H9 (cell line): Measurements from ENCODE around the gene C1QA. TPM values are rescaled to one million over a fixed set of nuclear protein-coding genes. Genes with fewer than 3 reads are reported as not detected.
A peak's percentile ranks its signal among the peaks of the same experiment; 100 is the strongest.

ENCODE experiments used
- DNase-seq: peaks from one replicate; pipeline ENCODE4 v3.0.0-alpha.2; 2017
- H2AFZ ChIP-seq: one replicate; pipeline ENCODE4 v1.6.1; 2013; ENCODE audit warnings: mild to moderate bottlenecking, low read length, control low read depth, moderate library complexity
- H2AK5ac ChIP-seq: 2 replicates; pipeline ENCODE4 v1.6.1; 2013; ENCODE audit warnings: low read length, control low read depth, mixed read lengths; ENCODE audit not compliant: insufficient read length
- H2BK120ac ChIP-seq: one replicate; pipeline ENCODE4 v1.6.1; 2013; ENCODE audit warnings: low read depth, mild to moderate bottlenecking, low read length, control low read depth, inconsistent platforms; ENCODE audit not compliant: poor library complexity, severe bottlenecking
- H2BK12ac ChIP-seq: 2 replicates; pipeline ENCODE4 v1.6.1; 2013; ENCODE audit warnings: low read length, control low read depth, mixed read lengths, low read depth; ENCODE audit not compliant: insufficient read length
- H2BK15ac ChIP-seq: 2 replicates; pipeline ENCODE4 v1.6.1; 2013; ENCODE audit warnings: low read depth, low read length, control low read depth
- H2BK20ac ChIP-seq: one replicate; pipeline ENCODE4 v1.6.1; 2013; ENCODE audit warnings: low read depth, mild to moderate bottlenecking, low read length, control low read depth, inconsistent platforms; ENCODE audit not compliant: poor library complexity, severe bottlenecking
- H2BK5ac ChIP-seq: 2 replicates; pipeline ENCODE4 v1.6.1; 2013; ENCODE audit warnings: low read length, control low read depth, mixed read lengths; ENCODE audit not compliant: insufficient read length
- H3K14ac ChIP-seq: 2 replicates; pipeline ENCODE4 v1.6.1; 2013; ENCODE audit warnings: low read length, control low read depth; ENCODE audit not compliant: insufficient read depth
- H3K18ac ChIP-seq: 2 replicates; pipeline ENCODE4 v1.6.1; 2013; ENCODE audit warnings: low read depth, mild to moderate bottlenecking, mixed read lengths, low read length, control low read depth; ENCODE audit not compliant: insufficient read length
- H3K23ac ChIP-seq: 2 replicates; pipeline ENCODE4 v1.6.1; 2013; ENCODE audit warnings: low read length, control low read depth, mixed read lengths, low read depth; ENCODE audit not compliant: insufficient read length
- H3K23me2 ChIP-seq: 2 replicates; pipeline ENCODE4 v1.6.1; 2013; ENCODE audit warnings: low read depth, mild to moderate bottlenecking, mixed read lengths, low read length, control low read depth; ENCODE audit not compliant: insufficient read length, poor library complexity, severe bottlenecking
- H3K27ac ChIP-seq: 2 replicates; pipeline ENCODE4 v1.5.1; 2013; ENCODE audit warnings: low read length, control low read depth, mixed read lengths, low read depth; ENCODE audit not compliant: insufficient read length
- H3K27me3 ChIP-seq: 2 replicates; pipeline ENCODE4 v1.6.1; 2013; ENCODE audit warnings: low read length, control low read depth, inconsistent platforms; ENCODE audit not compliant: insufficient read depth
- H3K4ac ChIP-seq: 2 replicates; pipeline ENCODE4 v1.6.1; 2013; ENCODE audit warnings: low read depth, mild to moderate bottlenecking, control low read depth, inconsistent platforms, low read length, moderate library complexity
- H3K4me1 ChIP-seq: 2 replicates; pipeline ENCODE4 v1.6.1; 2013; ENCODE audit warnings: low read length, control low read depth, inconsistent platforms; ENCODE audit not compliant: insufficient read depth
- H3K4me2 ChIP-seq: 2 replicates; pipeline ENCODE4 v1.6.1; 2013; ENCODE audit warnings: low read length, control low read depth, mixed read lengths; ENCODE audit not compliant: insufficient read length, insufficient read depth
- H3K56ac ChIP-seq: 2 replicates; pipeline ENCODE4 v1.6.1; 2013; ENCODE audit warnings: low read depth, mild to moderate bottlenecking, mixed read lengths, low read length, control low read depth; ENCODE audit not compliant: insufficient read length
- H3K79me1 ChIP-seq: 2 replicates; pipeline ENCODE4 v1.6.1; 2013; ENCODE audit warnings: low read depth, mild to moderate bottlenecking, moderate library complexity, low read length, control low read depth, inconsistent platforms; ENCODE audit not compliant: insufficient read depth, poor library complexity, severe bottlenecking
- H3K79me2 ChIP-seq: 2 replicates; pipeline ENCODE4 v1.6.1; 2013; ENCODE audit warnings: low read length, control low read depth, inconsistent platforms; ENCODE audit not compliant: insufficient read depth
- H3K9ac ChIP-seq: 2 replicates; pipeline ENCODE4 v1.6.1; 2013; ENCODE audit warnings: low read length, control low read depth, mixed read lengths; ENCODE audit not compliant: insufficient read length; ENCODE audit errors: extremely low read depth
- H3K9me3 ChIP-seq: one replicate; pipeline ENCODE4 v1.6.1; 2013; ENCODE audit warnings: low read depth, low read length, inconsistent platforms; ENCODE audit not compliant: control insufficient read depth
- H3T11ph ChIP-seq: one replicate; pipeline ENCODE4 v1.6.1; 2013; ENCODE audit warnings: mild to moderate bottlenecking, low read length, control low read depth, inconsistent platforms
- H4K20me1 ChIP-seq: one replicate; pipeline ENCODE4 v1.6.1; 2013; ENCODE audit not compliant: control insufficient read depth, insufficient read length, insufficient read depth
- H4K5ac ChIP-seq: 2 replicates; pipeline ENCODE4 v1.6.1; 2013; ENCODE audit warnings: low read depth, mild to moderate bottlenecking, mixed read lengths, low read length, control low read depth; ENCODE audit not compliant: insufficient read length
- H4K8ac ChIP-seq: replicated peaks from 2 replicates; pipeline ENCODE4 v1.6.1; 2013; ENCODE audit warnings: low read length, control low read depth, mixed read lengths, low read depth; ENCODE audit not compliant: insufficient read length
- H4K91ac ChIP-seq: 2 replicates; pipeline ENCODE4 v1.6.1; 2013; ENCODE audit warnings: low read depth, mild to moderate bottlenecking, moderate library complexity, mixed read lengths, low read length, control low read depth; ENCODE audit not compliant: insufficient read length
- H3K27ac Mint-ChIP-seq, 3 experiments: 2 replicates in 2 of 3; 3 replicates in 1 of 3; pipeline ENCODE4 v1.8.0; 2020 to 2021; ENCODE audit warnings: mixed read lengths in 3 of 3, mild to moderate bottlenecking in 1 of 3, moderate library complexity in 1 of 3
- H3K27me3 Mint-ChIP-seq: 2 replicates; pipeline ENCODE4 v1.8.0; 2021; ENCODE audit warnings: low read depth, mild to moderate bottlenecking, moderate library complexity, mixed read lengths
- H3K36me3 Mint-ChIP-seq, 3 experiments: 2 replicates in 2 of 3; 3 replicates in 1 of 3; pipeline ENCODE4 v1.8.0; 2020 to 2021; ENCODE audit warnings: low read depth in 3 of 3, mixed read lengths in 3 of 3; ENCODE audit not compliant: insufficient read depth in 1 of 3
- H3K4me1 Mint-ChIP-seq, 2 experiments: 2 replicates each; pipeline ENCODE4 v1.8.0; 2020; ENCODE audit warnings: mixed read lengths in 2 of 2
- H3K4me3 Mint-ChIP-seq, 2 experiments: 2 replicates in 1 of 2; 3 replicates in 1 of 2; pipeline ENCODE4 v1.8.0; 2020 to 2021; ENCODE audit warnings: mild to moderate bottlenecking in 2 of 2, mixed read lengths in 2 of 2, moderate library complexity in 1 of 2
- H3K9me3 Mint-ChIP-seq, 2 experiments: 2 replicates in 1 of 2; 3 replicates in 1 of 2; pipeline ENCODE4 v1.8.0; 2020; ENCODE audit warnings: mild to moderate bottlenecking in 2 of 2, mixed read lengths in 2 of 2, moderate library complexity in 1 of 2
- CTCF ChIP-seq: fragments of 200-600 bp; sonication (generic); conservative IDR thresholded peaks from 3 replicates; pipeline ENCODE4 v1.8.0; 2021; ENCODE audit warnings: antibody characterized with exemption, mild to moderate bottlenecking
- WGBS: extraction: QIAGEN DNeasy Blood & Tissue Kit; methylation state at CpG from one replicate; pipeline ENCODE4 v1.1.7; 2013; ENCODE audit warnings: missing lambda C conversion rate, low lambda C conversion rate, mixed read lengths; ENCODE audit not compliant: insufficient read length; ENCODE audit errors: extremely low coverage; 5-methylcytosine and 5-hydroxymethylcytosine counted together
- total RNA-seq: library from RNA; stranded (reverse); gene quantifications from 2 replicates; pipeline ENCODE4 v1.2.1, GENCODE V29; 2021

C1QA gene
- total RNA-seq, 1 experiment from 2014 or later = not detected

GRCh38 chr1:22612671-22613571 lies 23.5 kb upstream of the C1QA start:
- Histone ChIP-seq H3K23me2 (no peaks in the 10 kb centered on the region), H3K79me1 (no peaks in the 10 kb centered on the region), H3K18ac (no peak overlapping the region), H3K56ac (no peak overlapping the region), H3K23ac (no peak overlapping the region), H3T11ph (no peak overlapping the region), H2BK120ac (no peak overlapping the region), H3K79me2 (no peaks in the 10 kb centered on the region), H2BK5ac (no peak overlapping the region), H3K4ac (no peak overlapping the region), H2BK12ac (no peak overlapping the region), H4K20me1 (no peaks in the 10 kb centered on the region), H3K27ac (no peak overlapping the region), H4K91ac (no peak overlapping the region), H3K9ac (no peak overlapping the region), H3K27me3 (no peaks in the 10 kb centered on the region), H2BK15ac (no peak overlapping the region), H4K8ac (no peak overlapping the region), H2BK20ac (no peak overlapping the region), H3K4me1 (no peaks in the 10 kb centered on the region), H3K4me2 (no peak overlapping the region), H3K14ac (no peak overlapping the region; the same call in 1 of the 2 replicates), H2AK5ac (no peak overlapping the region), H4K5ac (no peak overlapping the region), H2AFZ (no peak overlapping the region), H3K9me3 (no peaks in the 10 kb centered on the region)
- H3K4me1 Mint-ChIP-seq = peaks cover 36 to 74% of the 10 kb centered on the region in 2 experiments
- TF ChIP-seq CTCF = no peak
- no CpG with 5 or more reads among the region's 12 CpGs for WGBS
- peak overlapping the region in 1 of 2 experiments; percentile 38; a peak in 2 of 5 replicates for H3K4me3 Mint-ChIP-seq
- DNase-seq = no peak
- no peaks in the 10 kb centered on the region for H3K36me3 Mint-ChIP-seq
- H3K27me3 Mint-ChIP-seq = peaks cover 70% of the 10 kb centered on the region
- peaks cover 0 to 3% of the 10 kb centered on the region in 2 experiments; a peak in 2 of 5 replicates for H3K9me3 Mint-ChIP-seq
- H3K27ac Mint-ChIP-seq = no peak overlapping the region; a peak in 1 of 7 replicates
